ENCODE results near the gene ADI1.
"Not testable (repeated sequence)": the region's sequence is repeated elsewhere in the genome, so short reads cannot be mapped to it uniquely, and the experiment has no call there.

ADI1 gene

GRCh38 chr2:3529316-3530025, 10.1 kb upstream of the ADI1 start:
- no peak for DNase-seq

- no peak for DNase-seq
These were observed 8.8 kb upstream of the ADI1 start for GRCh38 chr2:3527886-3528785.

- DNase-seq: no peak
These were observed 7.5 kb upstream of the ADI1 start for GRCh38 chr2:3526871-3527270.

- DNase-seq: no peak
These were observed 4.3 kb upstream of the ADI1 start for GRCh38 chr2:3523551-3524041.

GRCh38 chr2:3522961-3523421, 3.7 kb upstream of the ADI1 start:
- no peak for DNase-seq

GRCh38 chr2:3520591-3520990, 1.3 kb upstream of the ADI1 start:
- no peak for DNase-seq

GRCh38 chr2:3518496-3519254, 656 bp downstream of the ADI1 start:
- DNase-seq: peak; percentile 98

- DNase-seq: no peak
These were observed 1.3 kb downstream of the ADI1 start for GRCh38 chr2:3517948-3518495.

GRCh38 chr2:3516831-3517230, 2.5 kb downstream of the ADI1 start:
- no peak for DNase-seq

- DNase-seq: not testable (repeated sequence)
These were observed 3.9 kb downstream of the ADI1 start for GRCh38 chr2:3515438-3515837.

GRCh38 chr2:3513026-3513810, 6.1 kb downstream of the ADI1 start:
- DNase-seq: no peak

GRCh38 chr2:3512086-3512485, 7.2 kb downstream of the ADI1 start:
- DNase-seq: no peak

- DNase-seq: no peak
These were observed 13.6 kb downstream of the ADI1 start for GRCh38 chr2:3505771-3506170.

- no peak for DNase-seq
These were observed 14.6 kb downstream of the ADI1 start for GRCh38 chr2:3504741-3505140.

GRCh38 chr2:3503483-3503882, 15.8 kb downstream of the ADI1 start:
- no peak for DNase-seq

- no peak for DNase-seq
These were observed 16.3 kb downstream of the ADI1 start for GRCh38 chr2:3503046-3503445.

- DNase-seq: no peak
These were observed 18.9 kb downstream of the ADI1 start for GRCh38 chr2:3500326-3500899.

GRCh38 chr2:3498783-3499394, 20.4 kb downstream of the ADI1 start:
- no peak for DNase-seq

GRCh38 chr2:3496708-3497080, 22.6 kb downstream of the ADI1 start:
- not testable (repeated sequence) for DNase-seq

GRCh38 chr2:3494984-3495666, 24.2 kb downstream of the ADI1 start:
- DNase-seq: no peak

GRCh38 chr2:3493615-3494007, 25.7 kb downstream of the ADI1 start:
- no peak for DNase-seq
